GM23338 (cell line): ENCODE data around the gene TFPT. TPM values are rescaled to one million over a fixed set of nuclear protein-coding genes. Genes with fewer than 3 reads are reported as not detected.

ENCODE experiments used
- ATAC-seq: fragments of 200-7000 bp; cut with Tn5 transposase; 3 replicates; pipeline ENCODE4 v1.9.1; 2020
- DNase-seq: peaks from one replicate; pipeline ENCODE4 v3.0.0-alpha.2; 2015; ENCODE audit warnings: low spot score
- H2AFZ ChIP-seq: fragments of 200-600 bp; sonication (generic); 2 replicates; pipeline ENCODE4 v1.8.0; 2016; ENCODE audit warnings: antibody characterized with exemption, mild to moderate bottlenecking, moderate library complexity
- H3F3A ChIP-seq: fragments of 200-600 bp; sonication (generic); replicated peaks from 2 replicates; pipeline ENCODE4 v1.8.0; 2017; ENCODE audit warnings: antibody characterized with exemption, mixed run types, low read depth
- H3K27ac ChIP-seq: fragments of 200-600 bp; sonication (generic); 2 replicates; pipeline ENCODE4 v1.6.1; 2016; ENCODE audit warnings: low read depth
- H3K27me3 ChIP-seq: fragments of 200-600 bp; sonication (generic); 2 replicates; pipeline ENCODE4 v1.8.0; 2016; ENCODE audit warnings: mild to moderate bottlenecking, mixed run types, moderate library complexity; ENCODE audit not compliant: insufficient read depth
- H3K36me3 ChIP-seq: fragments of 200-600 bp; sonication (generic); 2 replicates; pipeline ENCODE4 v1.8.0; 2016; ENCODE audit warnings: mild to moderate bottlenecking; ENCODE audit not compliant: insufficient read depth
- H3K4me1 ChIP-seq: fragments of 200-600 bp; sonication (generic); 2 replicates; pipeline ENCODE4 v1.8.0; 2016; ENCODE audit warnings: mild to moderate bottlenecking, moderate library complexity; ENCODE audit not compliant: insufficient read depth
- H3K4me2 ChIP-seq: fragments of 200-600 bp; sonication (generic); 2 replicates; pipeline ENCODE4 v1.7.1; 2017; ENCODE audit warnings: mixed run types
- H3K4me3 ChIP-seq: fragments of 200-600 bp; sonication (generic); 2 replicates; pipeline ENCODE4 v1.6.1; 2016; ENCODE audit warnings: mixed run types
- H3K79me2 ChIP-seq: fragments of 200-600 bp; sonication (generic); replicated peaks from 2 replicates; pipeline ENCODE4 v1.8.0; 2017; ENCODE audit warnings: mild to moderate bottlenecking; ENCODE audit not compliant: insufficient read depth
- H3K9me2 ChIP-seq: fragments of 200-600 bp; sonication (generic); 2 replicates; pipeline ENCODE4 v1.8.0; 2017; ENCODE audit not compliant: insufficient read depth
- H4K20me1 ChIP-seq: fragments of 200-600 bp; sonication (generic); replicated peaks from 2 replicates; pipeline ENCODE4 v1.8.0; 2017; ENCODE audit warnings: mild to moderate bottlenecking; ENCODE audit not compliant: insufficient read depth
- H3K27ac Mint-ChIP-seq: 2 replicates; pipeline ENCODE4 v1.8.0; 2020; ENCODE audit warnings: inconsistent platforms, mild to moderate bottlenecking, moderate library complexity, mixed read lengths
- H3K27me3 Mint-ChIP-seq: 3 replicates; pipeline ENCODE4 v1.8.0; 2022; ENCODE audit warnings: low read depth, mild to moderate bottlenecking, moderate library complexity, mixed read lengths, inconsistent platforms; ENCODE audit not compliant: insufficient read depth, poor library complexity
- H3K36me3 Mint-ChIP-seq: 3 replicates; pipeline ENCODE4 v1.8.0; 2021; ENCODE audit warnings: low read depth, mild to moderate bottlenecking, inconsistent platforms, moderate library complexity, mixed read lengths
- H3K4me1 Mint-ChIP-seq: 3 replicates; pipeline ENCODE4 v1.8.0; 2020; ENCODE audit warnings: mild to moderate bottlenecking, inconsistent platforms, mixed read lengths
- H3K4me3 Mint-ChIP-seq: 3 replicates; pipeline ENCODE4 v1.8.0; 2021; ENCODE audit warnings: moderate library complexity, mild to moderate bottlenecking, inconsistent platforms, mixed read lengths
- H3K9me3 Mint-ChIP-seq: 3 replicates; pipeline ENCODE4 v1.8.0; 2020; ENCODE audit warnings: moderate library complexity, mild to moderate bottlenecking, inconsistent platforms, mixed read lengths
- CREB1 ChIP-seq: fragments of 250-450 bp; sonication (Bioruptor Pico); IDR thresholded peaks from 2 replicates; pipeline ENCODE4 v1.5.0; 2020; ENCODE audit warnings: low read depth, mild to moderate bottlenecking, moderate library complexity
- CTCF ChIP-seq, 2 experiments: fragments of 200-600 bp in 1 of 2; sonication (generic) in 1 of 2; conservative IDR thresholded peaks; 2 replicates each; pipeline versions ENCODE4 v1.5.1 to v1.6.1; 2016 to 2017; ENCODE audit warnings: antibody characterized with exemption in 2 of 2, low read depth in 2 of 2, mild to moderate bottlenecking in 2 of 2, moderate library complexity in 1 of 2
- ETS1 ChIP-seq: IDR thresholded peaks from 2 replicates; pipeline ENCODE4 v1.6.1; 2016; ENCODE audit warnings: antibody characterized with exemption
- EZH2 ChIP-seq: fragments of 200-600 bp; sonication (generic); IDR thresholded peaks from one replicate; pipeline ENCODE4 v1.8.0; 2017; ENCODE audit warnings: antibody characterized with exemption, mild to moderate bottlenecking, low read depth; ENCODE audit not compliant: unreplicated experiment
- EZH2phosphoT487 ChIP-seq: fragments of 200-600 bp; sonication (generic); IDR thresholded peaks from one replicate; pipeline ENCODE4 v1.8.1; 2018; ENCODE audit warnings: antibody characterized with exemption; ENCODE audit not compliant: unreplicated experiment
- JUNB ChIP-seq: IDR thresholded peaks from one replicate; pipeline ENCODE4 v1.6.1; 2016; ENCODE audit warnings: antibody characterized with exemption; ENCODE audit not compliant: unreplicated experiment
- STAT1 ChIP-seq: IDR thresholded peaks from one replicate; pipeline ENCODE4 v1.6.1; 2016; ENCODE audit warnings: antibody characterized with exemption; ENCODE audit not compliant: unreplicated experiment
- ZNF331 ChIP-seq: fragments of 250-450 bp; sonication (Bioruptor Pico); IDR thresholded peaks from 2 replicates; pipeline ENCODE4 v1.5.0; 2020; ENCODE audit warnings: low read depth, mild to moderate bottlenecking, moderate library complexity
- polyA plus RNA-seq: library from polyadenylated mRNA; unstranded; fragments of >200 nt; fragmentation: Nextera tagmentation; extraction: Ambion mirVana; gene quantifications from 2 replicates; pipeline ENCODE4 v1.2.1, GENCODE V29; 2016
- total RNA-seq: library from RNA; depleted of rRNA; stranded (reverse); fragments of >200 nt; shearing (Covaris generic); gene quantifications from 2 replicates; pipeline ENCODE4 v1.2.3, GENCODE V29; 2014
- TF ChIP-seq, protein P1 (sequence below): IDR thresholded peaks from one replicate; pipeline ENCODE4 v1.6.1; 2018; ENCODE audit warnings: antibody characterized with exemption; ENCODE audit not compliant: unreplicated experiment

The TFPT gene
- total and polyA plus RNA-seq, 2 experiments from 2014 or later: 12.0 to 18.3 TPM

DNA sequence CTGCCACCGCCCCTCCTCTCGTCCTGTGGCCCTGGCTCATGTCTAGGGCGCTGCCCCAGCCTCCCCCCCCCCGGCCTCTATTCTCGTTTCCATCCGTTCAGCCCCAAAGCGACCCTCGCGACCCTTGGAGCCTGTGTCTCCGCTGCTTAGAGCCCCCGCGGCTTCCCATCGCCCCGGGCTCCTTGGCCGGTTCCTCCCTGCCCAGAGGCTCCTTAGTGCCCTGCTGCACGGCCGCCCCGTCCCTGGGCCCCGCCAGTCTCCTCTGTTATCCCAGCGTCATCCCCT lies 12.9 kb upstream of the TFPT start (continued):
- TF ChIP-seq, protein P1, sequence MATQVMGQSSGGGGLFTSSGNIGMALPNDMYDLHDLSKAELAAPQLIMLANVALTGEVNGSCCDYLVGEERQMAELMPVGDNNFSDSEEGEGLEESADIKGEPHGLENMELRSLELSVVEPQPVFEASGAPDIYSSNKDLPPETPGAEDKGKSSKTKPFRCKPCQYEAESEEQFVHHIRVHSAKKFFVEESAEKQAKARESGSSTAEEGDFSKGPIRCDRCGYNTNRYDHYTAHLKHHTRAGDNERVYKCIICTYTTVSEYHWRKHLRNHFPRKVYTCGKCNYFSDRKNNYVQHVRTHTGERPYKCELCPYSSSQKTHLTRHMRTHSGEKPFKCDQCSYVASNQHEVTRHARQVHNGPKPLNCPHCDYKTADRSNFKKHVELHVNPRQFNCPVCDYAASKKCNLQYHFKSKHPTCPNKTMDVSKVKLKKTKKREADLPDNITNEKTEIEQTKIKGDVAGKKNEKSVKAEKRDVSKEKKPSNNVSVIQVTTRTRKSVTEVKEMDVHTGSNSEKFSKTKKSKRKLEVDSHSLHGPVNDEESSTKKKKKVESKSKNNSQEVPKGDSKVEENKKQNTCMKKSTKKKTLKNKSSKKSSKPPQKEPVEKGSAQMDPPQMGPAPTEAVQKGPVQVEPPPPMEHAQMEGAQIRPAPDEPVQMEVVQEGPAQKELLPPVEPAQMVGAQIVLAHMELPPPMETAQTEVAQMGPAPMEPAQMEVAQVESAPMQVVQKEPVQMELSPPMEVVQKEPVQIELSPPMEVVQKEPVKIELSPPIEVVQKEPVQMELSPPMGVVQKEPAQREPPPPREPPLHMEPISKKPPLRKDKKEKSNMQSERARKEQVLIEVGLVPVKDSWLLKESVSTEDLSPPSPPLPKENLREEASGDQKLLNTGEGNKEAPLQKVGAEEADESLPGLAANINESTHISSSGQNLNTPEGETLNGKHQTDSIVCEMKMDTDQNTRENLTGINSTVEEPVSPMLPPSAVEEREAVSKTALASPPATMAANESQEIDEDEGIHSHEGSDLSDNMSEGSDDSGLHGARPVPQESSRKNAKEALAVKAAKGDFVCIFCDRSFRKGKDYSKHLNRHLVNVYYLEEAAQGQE: no peak
- no peak for TF ChIP-seq JUNB
- TF ChIP-seq EZH2phosphoT487: no peak
- TF ChIP-seq STAT1: no peak
- TF ChIP-seq ZNF331 (CRISPR knock-in tag): no peak
- no peak for TF ChIP-seq CTCF (conservative IDR thresholded peaks at IDR 0.05; ENCODE audit: low read depth in 2 of 2)
- TF ChIP-seq ETS1: no peak

DNA sequence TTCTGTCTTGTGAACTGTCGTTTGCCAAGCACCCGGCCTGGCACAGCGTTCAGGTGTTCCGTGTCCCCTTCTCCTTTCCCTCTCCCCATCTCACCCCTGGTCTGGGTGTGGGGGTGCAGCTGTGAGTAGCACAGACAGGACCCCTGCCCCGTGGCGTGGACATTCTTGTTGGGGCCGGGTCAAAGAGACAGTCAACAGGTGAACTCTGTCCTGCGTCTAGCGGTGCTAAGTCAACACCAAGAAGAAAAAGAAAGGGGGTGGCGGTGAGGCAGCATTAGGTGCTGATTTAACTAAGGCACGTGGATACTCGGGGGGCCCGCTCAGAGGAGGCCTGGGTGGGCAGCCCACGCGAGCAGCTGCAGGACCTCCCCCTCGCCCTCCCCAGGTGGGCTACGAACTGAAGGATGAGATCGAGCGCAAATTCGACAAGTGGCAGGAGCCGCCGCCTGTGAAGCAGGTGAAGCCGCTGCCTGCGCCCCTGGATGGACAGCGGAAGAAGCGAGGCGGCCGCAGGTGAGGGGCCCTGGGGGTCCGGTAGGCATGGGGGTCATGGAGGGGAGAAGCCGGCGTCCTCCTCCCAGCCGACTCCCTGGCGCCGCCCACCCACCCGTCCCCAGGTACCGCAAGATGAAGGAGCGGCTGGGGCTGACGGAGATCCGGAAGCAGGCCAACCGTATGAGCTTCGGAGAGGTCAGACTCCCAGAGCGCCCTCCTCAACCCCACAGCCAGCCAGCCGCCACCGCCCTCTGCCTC lies 12.4 kb upstream of the TFPT start:
- peaks cover 7% of the 10 kb centered on the region; the same call in 1 of the 2 replicates for H3K36me3 ChIP-seq
- H3K4me1 ChIP-seq: no peaks in the 10 kb centered on the region
- no peaks in the 10 kb centered on the region for H3K27me3 ChIP-seq
- Mint-ChIP-seq H3K4me1 (no peaks in the 10 kb centered on the region), H3K36me3 (peaks cover 57% of the 10 kb centered on the region), H3K27ac (no peak overlapping the region), H3K4me3 (no peak overlapping the region), H3K9me3 (no peaks in the 10 kb centered on the region), H3K27me3 (peaks cover 12% of the 10 kb centered on the region)
- no peak overlapping the region for H3K27ac ChIP-seq
- H3K9me2 ChIP-seq: no peaks in the 10 kb centered on the region
- ATAC-seq (no peak), DNase-seq (no peak)
- no peaks in the 10 kb centered on the region; the same call in 1 of the 2 replicates for H4K20me1 ChIP-seq
- no peak overlapping the region for H2AFZ ChIP-seq
- H3K4me3 ChIP-seq: no peak overlapping the region
- no peak overlapping the region for H3K4me2 ChIP-seq
- 0 out of 2 replicates have a peak, but pooled peaks cover 2% of the 10 kb centered on the region for H3F3A ChIP-seq
- H3K79me2 ChIP-seq: no peaks in the 10 kb centered on the region
- TF ChIP-seq EZH2: no peak
- TF ChIP-seq EZH2phosphoT487: no peak
- TF ChIP-seq, protein P1: no peak
- no peak for TF ChIP-seq CREB1
